Tracheal epithelial cell (primary cell): Measurements from ENCODE around the gene CHADL. TPM values are rescaled to one million over a fixed set of nuclear protein-coding genes. Genes with fewer than 3 reads are reported as not detected.

Experiments
- total RNA-seq: library from RNA; depleted of rRNA; stranded (reverse); fragments of >200 nt; gene quantifications from 2 replicates; pipeline ENCODE4 v1.2.1, GENCODE V29; 2014

The CHADL gene
- total RNA-seq, result 1.4 and 3.8 TPM in 2 replicates

DNA sequence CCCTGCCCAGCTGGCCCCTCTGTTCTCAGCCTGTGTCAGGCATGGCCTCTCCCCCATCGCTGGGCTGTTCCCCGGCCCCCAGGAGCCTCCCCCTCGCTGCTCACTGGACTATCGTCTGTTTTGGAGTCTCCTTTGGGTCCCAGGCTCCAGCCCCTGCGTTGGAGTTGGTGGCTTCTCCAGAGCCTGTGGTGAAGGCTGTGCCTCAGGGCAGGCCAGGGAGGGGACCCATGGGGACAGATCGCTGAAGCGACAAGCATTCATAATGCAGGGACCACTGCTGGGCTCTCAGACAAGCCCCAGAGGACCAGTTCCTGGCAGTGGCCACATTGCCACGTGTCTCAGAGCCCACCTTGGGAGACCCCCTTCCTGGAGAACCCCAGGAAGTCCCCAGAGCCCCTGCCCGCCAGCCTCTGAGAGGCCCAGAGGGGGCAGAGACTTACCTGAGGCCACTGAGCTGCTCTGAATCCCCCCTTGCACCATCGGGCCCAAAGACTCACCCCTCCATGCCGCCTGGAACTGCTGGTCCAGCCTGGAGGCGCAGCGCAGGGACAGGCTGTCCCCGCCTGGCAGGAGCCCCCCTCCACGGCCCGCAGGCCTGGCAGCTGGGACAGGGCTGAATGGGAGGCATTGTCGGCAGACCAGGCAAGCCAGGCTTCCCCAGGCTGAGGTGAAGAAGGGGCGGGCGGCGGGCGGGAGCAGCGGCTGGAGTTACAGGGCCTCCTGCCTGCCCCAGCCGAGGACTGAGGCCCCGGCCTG, at the start of gene CHADL:
TSS of gene CHADL (minus strand) at position 555 of the 756 bp plus-strand sequence. CDS start at position 505, 50 bp downstream.

GRCh38 chr22:41285820-41286638, 45.3 kb upstream of the CHADL start, which contains the start of gene RANGAP1:
RANGAP1 (minus strand) TSS chr22:41286187; CDS start chr22:41281044, 5,143 bp downstream.

DNA sequence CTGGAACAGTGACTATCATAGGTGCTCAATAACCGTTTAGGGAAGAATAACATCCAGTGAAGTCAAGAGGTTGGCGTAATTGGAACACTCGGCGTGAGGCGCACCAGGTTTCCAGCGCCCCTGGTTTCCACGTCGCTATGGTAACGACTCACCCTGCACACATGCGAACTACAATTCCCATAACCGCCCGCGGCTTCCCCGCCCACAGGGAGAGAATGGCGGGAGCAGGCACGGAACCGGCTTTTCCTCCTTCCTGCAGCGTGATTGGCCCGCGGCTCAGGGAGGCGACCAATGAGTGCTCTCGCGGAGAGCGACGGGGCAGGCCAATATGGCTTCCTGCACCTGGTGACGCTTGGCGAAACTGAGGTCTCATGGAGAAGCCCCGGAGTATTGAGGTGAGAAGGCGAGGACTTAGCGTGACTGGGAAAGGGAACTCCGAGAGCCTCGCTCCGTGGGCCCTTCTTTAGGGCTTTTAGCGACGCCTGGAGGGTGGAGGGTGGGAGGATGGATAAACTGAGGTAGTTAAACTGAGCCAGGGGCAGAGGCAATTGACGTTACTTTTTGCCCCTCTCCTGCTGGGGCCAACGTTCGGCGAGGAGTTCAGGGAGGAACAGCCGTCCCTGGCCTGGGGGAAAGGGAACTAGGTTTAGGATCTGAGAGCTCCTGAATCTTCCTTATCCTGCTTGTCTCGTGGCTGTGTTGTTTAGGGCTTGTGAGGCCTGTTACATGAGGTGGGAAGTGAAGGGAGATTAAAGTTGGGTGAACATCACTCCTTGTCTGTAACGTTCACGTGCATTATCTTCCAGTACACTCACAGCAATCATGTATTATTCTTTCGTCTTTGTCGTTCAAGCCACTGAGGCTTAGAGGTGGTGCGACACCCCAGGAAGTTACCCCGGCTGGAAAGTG, 35.5 kb downstream of the CHADL start, which contains the start of gene L3MBTL2:
TSS of gene L3MBTL2 (plus strand) at position 321 of the 909 bp plus-strand sequence. CDS start at position 372, 51 bp downstream.

Other genes starting within 250 kb of the CHADL start
- gene EP300, start 148.3 kb downstream of the CHADL start, total RNA-seq, result 24.6 and 31.8 TPM in 2 replicates
- gene L3MBTL2, start 35.6 kb downstream of the CHADL start, total RNA-seq, result 8.7 and 14.0 TPM in 2 replicates
- 56.9 and 73.5 TPM in 2 replicates for gene RANGAP1, start 45.3 kb upstream of the CHADL start, total RNA-seq
- 19.4 and 32.3 TPM in 2 replicates for gene ZC3H7B, start 60.6 kb upstream of the CHADL start, total RNA-seq
- gene TEF, start 141.0 kb upstream of the CHADL start, total RNA-seq, result 4.1 and 9.4 TPM in 2 replicates
- gene TOB2, start 205.9 kb upstream of the CHADL start, total RNA-seq, result 9.2 and 12.1 TPM in 2 replicates
- 61.0 and 61.2 TPM in 2 replicates for gene PHF5A, start 227.8 kb upstream of the CHADL start, total RNA-seq
- gene ACO2, start 228.2 kb upstream of the CHADL start, total RNA-seq, result 64.3 and 66.7 TPM in 2 replicates